Ishikawa (cell line): ENCODE data around the gene MACROD2.

Experiments used
- CEBPB ChIP-seq: IDR thresholded peaks from 2 replicates; pipeline ENCODE4 v1.6.1; 2012
- EP300 ChIP-seq: IDR thresholded peaks from 2 replicates; pipeline ENCODE4 v1.6.1; 2012; ENCODE audit warnings: borderline replicate concordance
- NFIC ChIP-seq: IDR thresholded peaks from 2 replicates; pipeline ENCODE4 v1.6.1; 2012
- RAD21 ChIP-seq: IDR thresholded peaks from 2 replicates; pipeline ENCODE4 v1.6.1; 2012; ENCODE audit warnings: low read depth
- TAF1 ChIP-seq: IDR thresholded peaks from 2 replicates; pipeline ENCODE4 v1.6.1; 2012; ENCODE audit warnings: low read depth, mild to moderate bottlenecking
- TF ChIP-seq, protein P1 (sequence below): IDR thresholded peaks from 2 replicates; pipeline ENCODE4 v1.6.1; 2012; ENCODE audit warnings: low read depth, mild to moderate bottlenecking
- TF ChIP-seq, protein P2 (sequence below): IDR thresholded peaks from 2 replicates; pipeline ENCODE4 v1.6.1; 2012

DNA sequence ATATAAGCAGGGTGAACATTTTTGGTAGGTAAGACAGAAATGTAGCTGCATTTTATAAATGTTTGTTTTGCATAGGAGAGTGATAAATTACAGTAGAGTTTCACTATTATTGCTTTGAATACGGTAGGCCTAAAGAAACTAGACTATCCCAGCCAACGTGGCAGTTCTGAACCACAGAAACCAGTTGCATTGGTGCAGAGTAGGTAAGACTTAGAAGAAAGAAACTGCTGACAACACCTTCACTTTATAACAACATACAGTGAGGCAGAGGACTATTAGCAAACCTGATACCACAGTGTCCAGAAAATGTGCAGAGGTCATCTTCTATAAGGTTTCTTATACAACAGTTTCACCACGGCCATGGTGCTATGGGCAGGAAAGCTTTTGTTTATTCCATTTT lies 2011.8 kb downstream of the MACROD2 start:
- TF ChIP-seq, protein P1, sequence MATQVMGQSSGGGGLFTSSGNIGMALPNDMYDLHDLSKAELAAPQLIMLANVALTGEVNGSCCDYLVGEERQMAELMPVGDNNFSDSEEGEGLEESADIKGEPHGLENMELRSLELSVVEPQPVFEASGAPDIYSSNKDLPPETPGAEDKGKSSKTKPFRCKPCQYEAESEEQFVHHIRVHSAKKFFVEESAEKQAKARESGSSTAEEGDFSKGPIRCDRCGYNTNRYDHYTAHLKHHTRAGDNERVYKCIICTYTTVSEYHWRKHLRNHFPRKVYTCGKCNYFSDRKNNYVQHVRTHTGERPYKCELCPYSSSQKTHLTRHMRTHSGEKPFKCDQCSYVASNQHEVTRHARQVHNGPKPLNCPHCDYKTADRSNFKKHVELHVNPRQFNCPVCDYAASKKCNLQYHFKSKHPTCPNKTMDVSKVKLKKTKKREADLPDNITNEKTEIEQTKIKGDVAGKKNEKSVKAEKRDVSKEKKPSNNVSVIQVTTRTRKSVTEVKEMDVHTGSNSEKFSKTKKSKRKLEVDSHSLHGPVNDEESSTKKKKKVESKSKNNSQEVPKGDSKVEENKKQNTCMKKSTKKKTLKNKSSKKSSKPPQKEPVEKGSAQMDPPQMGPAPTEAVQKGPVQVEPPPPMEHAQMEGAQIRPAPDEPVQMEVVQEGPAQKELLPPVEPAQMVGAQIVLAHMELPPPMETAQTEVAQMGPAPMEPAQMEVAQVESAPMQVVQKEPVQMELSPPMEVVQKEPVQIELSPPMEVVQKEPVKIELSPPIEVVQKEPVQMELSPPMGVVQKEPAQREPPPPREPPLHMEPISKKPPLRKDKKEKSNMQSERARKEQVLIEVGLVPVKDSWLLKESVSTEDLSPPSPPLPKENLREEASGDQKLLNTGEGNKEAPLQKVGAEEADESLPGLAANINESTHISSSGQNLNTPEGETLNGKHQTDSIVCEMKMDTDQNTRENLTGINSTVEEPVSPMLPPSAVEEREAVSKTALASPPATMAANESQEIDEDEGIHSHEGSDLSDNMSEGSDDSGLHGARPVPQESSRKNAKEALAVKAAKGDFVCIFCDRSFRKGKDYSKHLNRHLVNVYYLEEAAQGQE = no peak
- TF ChIP-seq EP300 = no peak
- TF ChIP-seq NFIC = no peak
- TF ChIP-seq TAF1 = no peak
- TF ChIP-seq CEBPB = no peak
- TF ChIP-seq, protein P2, sequence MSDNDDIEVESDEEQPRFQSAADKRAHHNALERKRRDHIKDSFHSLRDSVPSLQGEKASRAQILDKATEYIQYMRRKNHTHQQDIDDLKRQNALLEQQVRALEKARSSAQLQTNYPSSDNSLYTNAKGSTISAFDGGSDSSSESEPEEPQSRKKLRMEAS = no peak
- TF ChIP-seq RAD21 = no peak
